ENCODE data around the gene TSPYL1.

GRCh38 chr6:116278854-116279231 lies 887 bp downstream of the TSPYL1 start:
- TF ChIP-seq CTCF (conservative IDR thresholded peaks at IDR 0.05) (no peak), ZFX (IDR thresholded peaks at IDR 0.05) (no peak)

All from C4-2B (cell line).